Fibroblast of skin of abdomen (primary cell): ENCODE measurements around the gene LSM3. TPM values are rescaled to one million over a fixed set of nuclear protein-coding genes. Genes with fewer than 3 reads are reported as not detected.

ENCODE experiments used
- DNase-seq: peaks from one replicate; pipeline ENCODE4 v3.0.0-alpha.2; 2013
- polyA plus RNA-seq, 2 experiments: library from polyadenylated mRNA; unstranded; fragments of 120-200 nt; gene quantifications; one replicate each; pipeline ENCODE4 v1.2.1, GENCODE V29; 2013; ENCODE audit not compliant: insufficient read length in 2 of 2

LSM3 gene
- polyA plus RNA-seq (2013, experiment 1 of 2; ENCODE audit: insufficient read length) = 11.5 TPM
- polyA plus RNA-seq (2013, experiment 2 of 2; ENCODE audit: insufficient read length) = 11.5 TPM

GRCh38 chr3:14178247-14179113 is at the start of gene LSM3, which contains the start of gene XPC:
TSS of gene LSM3 (plus strand) at chr3:14178817. CDS start at chr3:14178861, 44 bp downstream.
TSS of gene XPC (minus strand) at chr3:14178601. CDS start at chr3:14178568, 33 bp downstream.
- peak; percentile 99 for DNase-seq

- no peak for DNase-seq
Observed at GRCh38 chr3:14129296-14129695, 49.3 kb upstream of the LSM3 start.

- DNase-seq = no peak
Observed at GRCh38 chr3:14130230-14130629, 48.4 kb upstream of the LSM3 start.

- no peak for DNase-seq
Observed at GRCh38 chr3:14130707-14131106, 47.9 kb upstream of the LSM3 start.

GRCh38 chr3:14131134-14131533 is 47.5 kb upstream of the LSM3 start:
- DNase-seq = no peak

GRCh38 chr3:14132120-14132519 is 46.5 kb upstream of the LSM3 start:
- DNase-seq = no peak

- no peak for DNase-seq
Observed at GRCh38 chr3:14132689-14133088, 45.9 kb upstream of the LSM3 start.

- no peak for DNase-seq
Observed at GRCh38 chr3:14133188-14133800, 45.3 kb upstream of the LSM3 start.

GRCh38 chr3:14133876-14134275 is 44.7 kb upstream of the LSM3 start:
- DNase-seq = no peak

GRCh38 chr3:14134291-14134690 is 44.3 kb upstream of the LSM3 start:
- DNase-seq = no peak

- no peak for DNase-seq
Observed at GRCh38 chr3:14135581-14135980, 43.0 kb upstream of the LSM3 start.

GRCh38 chr3:14137004-14137403 is 41.6 kb upstream of the LSM3 start:
- no peak for DNase-seq

- DNase-seq = no peak
Observed at GRCh38 chr3:14137445-14137844, 41.2 kb upstream of the LSM3 start.

- no peak for DNase-seq
Observed at GRCh38 chr3:14138109-14138877, 40.3 kb upstream of the LSM3 start.

GRCh38 chr3:14138878-14139655 is 39.5 kb upstream of the LSM3 start:
- DNase-seq = no peak

- no peak for DNase-seq
Observed at GRCh38 chr3:14139771-14140170, 38.8 kb upstream of the LSM3 start.

GRCh38 chr3:14140668-14141067 is 37.9 kb upstream of the LSM3 start:
- no peak for DNase-seq

GRCh38 chr3:14141144-14141543 is 37.5 kb upstream of the LSM3 start:
- no peak for DNase-seq

- DNase-seq = no peak
Observed at GRCh38 chr3:14141602-14142341, 36.8 kb upstream of the LSM3 start.

GRCh38 chr3:14142567-14143270 is 35.9 kb upstream of the LSM3 start:
- no peak for DNase-seq
